Measurements from ENCODE around the gene ANKRD12.
"Not testable (repeated sequence)": the region's sequence is repeated elsewhere in the genome, so short reads cannot be mapped to it uniquely, and the experiment has no call there.

Gene ANKRD12
- 397 to 446 reads per million in 2 donors for total RNA-seq

GRCh38 chr18:9136315-9137155 is at the start of gene ANKRD12:
TSS of gene ANKRD12 (plus strand) at chr18:9136781. CDS start at chr18:9182433, 45,652 bp downstream.
- DNase-seq: peak; percentile 99

- no peak for DNase-seq
Measured at GRCh38 chr18:9087144-9087543, 49.4 kb upstream of the ANKRD12 start.

DNA sequence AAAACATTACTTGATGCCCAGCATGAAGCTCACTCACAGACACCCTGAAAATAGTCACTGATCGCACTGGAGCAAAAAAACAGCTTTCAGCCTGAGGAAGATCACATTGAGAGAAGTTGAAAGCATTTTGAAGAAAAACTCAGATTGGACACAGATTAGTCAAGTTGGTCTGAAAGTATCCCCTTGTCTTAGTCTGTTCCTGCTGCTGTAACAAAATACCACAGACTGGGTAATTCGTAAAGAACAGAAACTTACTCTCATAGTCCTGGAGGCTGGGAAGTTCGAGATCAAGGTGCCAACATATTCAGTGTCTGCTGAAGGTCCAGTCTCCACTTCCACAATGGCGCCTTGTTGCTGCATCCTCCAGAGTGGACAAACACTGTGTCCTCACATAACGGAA is 48.3 kb upstream of the ANKRD12 start:
- DNase-seq: no peak

GRCh38 chr18:9088727-9089126 is 47.9 kb upstream of the ANKRD12 start:
- not testable (repeated sequence) for DNase-seq

GRCh38 chr18:9090578-9090977 is 46.0 kb upstream of the ANKRD12 start:
- DNase-seq: no peak

DNA sequence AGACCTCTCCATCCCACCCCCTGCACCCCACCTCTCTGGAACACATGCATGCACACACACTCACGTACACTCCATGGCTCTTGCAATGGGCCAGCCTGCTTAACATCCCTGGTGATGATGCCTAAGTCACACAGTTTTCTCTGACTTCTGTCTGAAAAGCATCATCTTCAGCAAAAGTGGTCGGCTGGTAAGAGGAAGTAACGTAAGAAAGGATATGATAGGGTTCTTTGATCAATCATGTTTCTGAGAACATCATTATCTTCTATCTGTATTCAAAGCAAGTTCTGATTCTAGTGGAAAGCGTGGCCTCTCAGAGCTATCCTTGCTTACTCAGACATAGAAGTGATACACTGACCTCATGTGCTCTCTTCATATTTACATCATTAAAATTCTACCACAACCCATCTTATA is 45.5 kb upstream of the ANKRD12 start:
- no peak for DNase-seq

DNA sequence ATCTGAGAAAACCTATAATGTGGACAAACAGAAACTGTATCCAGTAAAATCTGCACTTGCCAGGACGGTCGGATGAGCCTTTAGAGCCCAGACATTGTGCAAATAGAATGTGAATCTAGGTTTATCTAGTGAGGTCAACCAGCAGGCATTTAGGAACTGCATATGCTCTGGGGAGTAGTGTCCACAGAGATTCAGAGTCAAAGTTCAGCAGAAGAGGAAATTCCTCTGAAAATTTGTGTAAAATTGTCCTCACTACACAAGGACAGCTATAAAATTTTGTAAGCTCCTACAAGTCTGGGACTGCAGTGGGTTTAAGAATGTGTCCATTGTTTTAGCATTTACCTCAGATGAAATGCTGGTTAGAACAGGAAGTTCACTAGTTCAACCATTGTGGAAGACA is 43.9 kb upstream of the ANKRD12 start:
- DNase-seq: no peak

DNA sequence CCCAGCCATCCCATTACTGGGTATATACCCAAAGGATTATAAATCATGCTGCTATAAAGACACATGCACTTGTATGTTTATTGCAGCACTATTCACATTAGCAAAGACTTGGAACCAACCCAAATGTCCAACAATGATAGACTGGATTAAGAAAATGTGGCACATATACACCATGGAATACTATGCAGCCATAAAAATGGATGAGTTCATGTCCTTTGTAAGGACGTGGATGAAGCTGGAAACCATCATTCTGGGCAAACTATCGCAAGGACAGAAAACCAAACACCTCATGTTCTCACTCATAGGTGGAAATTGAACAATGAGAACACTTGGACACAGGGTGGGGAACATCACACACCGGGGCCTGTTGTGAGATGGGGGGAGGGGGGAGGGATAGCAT is 43.5 kb upstream of the ANKRD12 start:
- not testable (repeated sequence) for DNase-seq

- DNase-seq: no peak
Measured at GRCh38 chr18:9094307-9095226, 42.0 kb upstream of the ANKRD12 start.

GRCh38 chr18:9095297-9096006 is 41.1 kb upstream of the ANKRD12 start:
- DNase-seq: no peak

GRCh38 chr18:9096007-9096371 is 40.6 kb upstream of the ANKRD12 start:
- DNase-seq: no peak

GRCh38 chr18:9096685-9097084 is 39.9 kb upstream of the ANKRD12 start:
- no peak for DNase-seq

GRCh38 chr18:9097349-9097748 is 39.2 kb upstream of the ANKRD12 start:
- no peak for DNase-seq

GRCh38 chr18:9100796-9101195 is 35.8 kb upstream of the ANKRD12 start:
- DNase-seq: no peak

GRCh38 chr18:9101730-9102507 is 34.7 kb upstream of the ANKRD12 start:
- DNase-seq: no peak

GRCh38 chr18:9102508-9103375 is 33.8 kb upstream of the ANKRD12 start, which contains the start of gene NDUFV2:
TSS of gene NDUFV2 (plus strand) at chr18:9102699. CDS start at chr18:9102744, 45 bp downstream.
- peak; percentile 96 for DNase-seq

DNA sequence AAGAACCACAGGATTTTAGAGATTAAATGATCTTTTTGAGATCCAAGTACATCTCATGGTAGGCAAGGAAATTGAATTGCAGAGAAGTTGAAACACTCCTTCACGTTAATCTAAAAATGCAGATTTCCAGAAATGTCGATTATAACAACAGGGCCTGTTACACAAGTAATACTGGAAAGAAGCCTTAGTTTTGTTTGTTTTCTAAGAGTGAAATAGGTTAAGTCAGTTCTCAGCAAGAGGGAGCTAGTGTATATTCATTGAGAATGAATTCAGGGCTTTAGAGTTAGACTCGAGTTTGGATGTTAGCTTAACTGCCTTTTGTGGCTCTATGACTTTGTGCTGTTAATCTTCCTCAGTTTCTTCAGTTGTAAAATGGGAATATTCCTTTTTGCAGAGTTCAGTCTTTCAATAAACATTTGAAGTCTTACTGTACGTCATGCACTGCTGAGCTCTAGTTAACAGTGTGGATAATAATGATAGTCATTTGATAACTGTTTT is 33.2 kb upstream of the ANKRD12 start:
- no peak for DNase-seq

- DNase-seq: no peak
Measured at GRCh38 chr18:9104244-9104901, 32.2 kb upstream of the ANKRD12 start.

GRCh38 chr18:9105420-9105819 is 31.2 kb upstream of the ANKRD12 start:
- DNase-seq: no peak

DNA sequence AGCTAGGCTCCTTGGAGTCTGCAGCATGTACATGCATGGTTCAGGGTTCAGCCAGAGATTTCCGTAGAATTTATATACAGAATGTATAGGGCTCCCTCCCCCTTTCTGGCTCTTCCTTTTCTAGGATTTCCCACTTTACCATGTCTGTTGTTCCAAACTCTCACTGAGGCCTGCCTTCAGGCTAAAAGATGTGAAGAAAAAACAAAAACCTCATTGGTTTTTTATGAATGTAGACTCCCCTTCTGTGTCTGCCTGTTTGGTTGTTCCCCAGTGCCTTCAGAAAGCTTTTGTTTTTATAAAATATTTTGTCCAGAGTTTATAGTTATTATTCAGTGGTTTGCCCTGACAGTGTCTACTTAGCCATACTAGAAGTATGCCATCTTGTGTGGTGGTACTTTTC is 30.5 kb upstream of the ANKRD12 start:
- DNase-seq: no peak
